ENCODE measurements around the gene GPR152. TPM values are rescaled to one million over a fixed set of nuclear protein-coding genes. Genes with fewer than 3 reads are reported as not detected.

The GPR152 gene
- total RNA-seq, 1 experiment from 2014 or later = not detected

DNA sequence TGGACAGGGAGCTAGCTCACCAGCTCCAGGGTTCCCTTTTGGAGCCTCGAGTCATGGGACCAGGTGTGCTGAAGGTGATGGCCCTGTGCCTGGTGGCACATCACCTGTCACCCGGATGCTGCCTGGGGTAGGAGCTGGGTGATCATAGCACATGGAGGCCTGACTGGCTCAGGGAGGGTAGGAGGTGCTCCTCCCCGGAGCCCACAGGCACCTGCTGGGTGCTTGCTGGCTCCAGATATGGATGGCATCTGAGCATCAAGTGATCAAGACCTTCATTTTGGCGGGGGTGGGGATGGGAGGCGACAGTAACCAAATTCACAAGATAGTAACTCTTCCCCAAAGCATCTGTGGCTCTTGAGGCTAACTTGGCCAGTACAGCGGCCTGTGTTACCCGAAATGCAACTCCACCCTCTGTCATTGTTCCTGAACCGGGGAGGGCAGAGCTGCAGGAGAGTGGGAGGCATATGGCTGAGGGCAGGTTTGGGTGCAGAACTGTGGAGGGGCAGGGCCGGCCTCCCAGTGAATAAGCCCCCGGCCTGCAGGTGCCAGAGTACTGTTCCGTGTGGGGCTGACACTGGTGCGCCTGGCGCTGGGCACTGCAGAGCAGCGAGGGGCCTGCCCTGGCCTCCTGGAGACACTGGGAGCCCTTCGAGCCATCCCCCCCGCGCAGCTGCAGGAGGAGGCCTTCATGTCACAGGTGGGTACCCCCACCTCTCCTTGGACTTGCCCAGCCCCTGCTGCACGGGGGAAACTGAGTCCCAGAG is 43.9 kb downstream of the GPR152 start:
- no peak overlapping the region for H3K4me2 ChIP-seq (ENCODE audit: insufficient read depth, insufficient read length, low read length)
- no CpG with 5 or more reads among the region's 18 CpGs for WGBS (ENCODE audit: extremely low coverage, insufficient read length, low lambda C conversion rate)
- no peak overlapping the region for H2BK12ac ChIP-seq (ENCODE audit: insufficient read length, low read depth, low read length)

More for the DNA sequence above, 43.9 kb downstream of the GPR152 start:
- 0 out of 5 replicates have a peak overlapping the region, but pooled peaks of 1 of the 2 experiments have one; percentile 46 for H3K4me3 Mint-ChIP-seq
- H4K20me1 ChIP-seq (ENCODE audit: control insufficient read depth, insufficient read depth, insufficient read length) = no peaks in the 10 kb centered on the region
- no peak overlapping the region for H4K91ac ChIP-seq (ENCODE audit: insufficient read length, low read depth, low read length)
- no peaks in the 10 kb centered on the region for H3K36me3 Mint-ChIP-seq (ENCODE audit: insufficient read depth in 1 of 3, low read depth in 3 of 3)
- H3K79me2 ChIP-seq (ENCODE audit: insufficient read depth, low read length) = no peaks in the 10 kb centered on the region
- H2BK120ac ChIP-seq (ENCODE audit: low read depth, low read length, poor library complexity, severe bottlenecking) = no peak overlapping the region
- no peak overlapping the region for H3T11ph ChIP-seq (ENCODE audit: low read length)
- H3K23me2 ChIP-seq (ENCODE audit: insufficient read length, low read depth, low read length, poor library complexity, severe bottlenecking) = no peaks in the 10 kb centered on the region
- no peak overlapping the region for H4K5ac ChIP-seq (ENCODE audit: insufficient read length, low read depth, low read length)
- H3K14ac ChIP-seq (ENCODE audit: insufficient read depth, low read length) = no peak overlapping the region
- no peak overlapping the region for H2BK20ac ChIP-seq (ENCODE audit: low read depth, low read length, poor library complexity, severe bottlenecking)
- H3K9me3 Mint-ChIP-seq = no peaks in the 10 kb centered on the region
- H3K4me1 ChIP-seq (ENCODE audit: insufficient read depth, low read length) = no peaks in the 10 kb centered on the region
- no peak overlapping the region for H2BK15ac ChIP-seq (ENCODE audit: low read depth, low read length)
- peaks cover 45% of the 10 kb centered on the region for H3K27me3 Mint-ChIP-seq (ENCODE audit: low read depth)
- no peak overlapping the region for H3K56ac ChIP-seq (ENCODE audit: insufficient read length, low read depth, low read length)
- no peaks in the 10 kb centered on the region for H3K79me1 ChIP-seq (ENCODE audit: insufficient read depth, low read depth, low read length, poor library complexity, severe bottlenecking)
- TF ChIP-seq, protein P1, sequence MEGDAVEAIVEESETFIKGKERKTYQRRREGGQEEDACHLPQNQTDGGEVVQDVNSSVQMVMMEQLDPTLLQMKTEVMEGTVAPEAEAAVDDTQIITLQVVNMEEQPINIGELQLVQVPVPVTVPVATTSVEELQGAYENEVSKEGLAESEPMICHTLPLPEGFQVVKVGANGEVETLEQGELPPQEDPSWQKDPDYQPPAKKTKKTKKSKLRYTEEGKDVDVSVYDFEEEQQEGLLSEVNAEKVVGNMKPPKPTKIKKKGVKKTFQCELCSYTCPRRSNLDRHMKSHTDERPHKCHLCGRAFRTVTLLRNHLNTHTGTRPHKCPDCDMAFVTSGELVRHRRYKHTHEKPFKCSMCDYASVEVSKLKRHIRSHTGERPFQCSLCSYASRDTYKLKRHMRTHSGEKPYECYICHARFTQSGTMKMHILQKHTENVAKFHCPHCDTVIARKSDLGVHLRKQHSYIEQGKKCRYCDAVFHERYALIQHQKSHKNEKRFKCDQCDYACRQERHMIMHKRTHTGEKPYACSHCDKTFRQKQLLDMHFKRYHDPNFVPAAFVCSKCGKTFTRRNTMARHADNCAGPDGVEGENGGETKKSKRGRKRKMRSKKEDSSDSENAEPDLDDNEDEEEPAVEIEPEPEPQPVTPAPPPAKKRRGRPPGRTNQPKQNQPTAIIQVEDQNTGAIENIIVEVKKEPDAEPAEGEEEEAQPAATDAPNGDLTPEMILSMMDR (conservative IDR thresholded peaks at IDR 0.05) = no peak
- no peak overlapping the region for H3K27ac ChIP-seq (ENCODE audit: insufficient read length, low read depth, low read length)
- H3K9ac ChIP-seq (ENCODE audit: extremely low read depth, insufficient read length, low read length) = no peak overlapping the region
- H3K27ac Mint-ChIP-seq = peak overlapping the region in 1 of 3 experiments; percentile 22; a peak in 1 of 7 replicates
- H2AFZ ChIP-seq (ENCODE audit: low read length) = no peak overlapping the region
- H3K4ac ChIP-seq (ENCODE audit: low read depth, low read length) = no peak overlapping the region
- H3K18ac ChIP-seq (ENCODE audit: insufficient read length, low read depth, low read length) = no peak overlapping the region
- H3K4me1 Mint-ChIP-seq = peaks cover 14 to 28% of the 10 kb centered on the region in 2 experiments
- H2BK5ac ChIP-seq (ENCODE audit: insufficient read length, low read length) = no peak overlapping the region
- no peaks in the 10 kb centered on the region for H3K9me3 ChIP-seq (ENCODE audit: control insufficient read depth, low read depth, low read length)
- no peaks in the 10 kb centered on the region for H3K27me3 ChIP-seq (ENCODE audit: insufficient read depth, low read length)
- no peak for DNase-seq
- no peak overlapping the region for H3K23ac ChIP-seq (ENCODE audit: insufficient read length, low read depth, low read length)
- no peak overlapping the region for H4K8ac ChIP-seq (replicated peaks; ENCODE audit: insufficient read length, low read depth, low read length)
- H2AK5ac ChIP-seq (ENCODE audit: insufficient read length, low read length) = no peak overlapping the region
